Skin epidermis (tissue), 12 donors: Measurements from ENCODE around the gene PLEKHO2.

Experiments
- H3K27ac ChIP-seq, 21 experiments: fragments of 200-600 bp; sonication (generic) in 11 of 21; one replicate each; pipeline ENCODE4 v1.5.0; 2020; ENCODE audit warnings: mild to moderate bottlenecking in 3 of 21, inconsistent platforms in 2 of 21, moderate library complexity in 2 of 21
- H3K4me3 ChIP-seq, 7 experiments: fragments of 200-600 bp; sonication (generic) in 2 of 7; one replicate each; pipeline ENCODE4 v1.5.0; 2020; ENCODE audit warnings: inconsistent platforms in 2 of 7, mild to moderate bottlenecking in 2 of 7, moderate library complexity in 1 of 7

Gene PLEKHO2

GRCh38 chr15:64824929-64825430, 16.7 kb upstream of the PLEKHO2 start:
- H3K4me3 ChIP-seq = peak overlapping the region; percentile 19 to 40 (median 26)
- H3K27ac ChIP-seq = no peak overlapping the region

- peak within 1 kb of the TSS; percentile 31 to 45 (median 38) for H3K4me3 ChIP-seq
- peak within 1 kb of the TSS in 18 of 21 experiments; percentile 11 to 80 (median 65) for H3K27ac ChIP-seq
Observed at GRCh38 chr15:64825431-64826294, 16.1 kb upstream of the PLEKHO2 start, which contains the start of gene PIF1. Gene PIF1, minus strand, starts transcription at chr15:64825647. Its CDS starts 1,312 bp downstream, at chr15:64824335.

GRCh38 chr15:64828985-64829384, 12.7 kb upstream of the PLEKHO2 start:
- no peak overlapping the region for H3K27ac ChIP-seq
- no peak overlapping the region for H3K4me3 ChIP-seq

- Histone ChIP-seq H3K27ac (no peak overlapping the region), H3K4me3 (no peak overlapping the region)
Observed at GRCh38 chr15:64833690-64834089, 8.0 kb upstream of the PLEKHO2 start.

GRCh38 chr15:64836023-64836536, 5.6 kb upstream of the PLEKHO2 start:
- H3K4me3 ChIP-seq = peak overlapping the region in 1 of 7 experiments; percentile 9
- peak overlapping the region in 12 of 21 experiments; percentile 13 to 69 (median 52) for H3K27ac ChIP-seq

GRCh38 chr15:64837502-64837901, 4.2 kb upstream of the PLEKHO2 start:
- Histone ChIP-seq H3K27ac (peak overlapping the region in 7 of 21 experiments; percentile 4 to 74 (median 29)), H3K4me3 (no peak overlapping the region)

GRCh38 chr15:64841060-64841343, 713 bp upstream of the PLEKHO2 start:
- H3K4me3 ChIP-seq = peak overlapping the region; percentile 66 to 93 (median 86)
- H3K27ac ChIP-seq = peak overlapping the region; percentile 47 to 99 (median 92)

- H3K4me3 ChIP-seq = peak overlapping the region; percentile 66 to 93 (median 86)
Observed at GRCh38 chr15:64842096-64842939, 603 bp downstream of the PLEKHO2 start.

GRCh38 chr15:64842986-64843561, 1.4 kb downstream of the PLEKHO2 start:
- peak overlapping the region; percentile 66 to 93 (median 86) for H3K4me3 ChIP-seq
- peak overlapping the region in 20 of 21 experiments; percentile 53 to 99 (median 94) for H3K27ac ChIP-seq

More at GRCh38 chr15:64842096-64842939, 603 bp downstream of the PLEKHO2 start:
- peak overlapping the region; percentile 79 to 99 (median 93) for H3K27ac ChIP-seq

- Histone ChIP-seq H3K27ac (peak overlapping the region in 20 of 21 experiments; percentile 37 to 99 (median 94)), H3K4me3 (peak overlapping the region; percentile 66 to 93 (median 86))
Observed at GRCh38 chr15:64843991-64844390, 2.3 kb downstream of the PLEKHO2 start.

GRCh38 chr15:64844576-64845145, 2.9 kb downstream of the PLEKHO2 start:
- H3K27ac ChIP-seq = peak overlapping the region in 20 of 21 experiments; percentile 6 to 99 (median 94)
- peak overlapping the region; percentile 66 to 93 (median 86) for H3K4me3 ChIP-seq

GRCh38 chr15:64845183-64845611, 3.5 kb downstream of the PLEKHO2 start:
- H3K27ac ChIP-seq = peak overlapping the region in 20 of 21 experiments; percentile 31 to 99 (median 94)
- peak overlapping the region; percentile 6 to 93 (median 85) for H3K4me3 ChIP-seq

GRCh38 chr15:64845831-64846595, 4.3 kb downstream of the PLEKHO2 start:
- Histone ChIP-seq H3K27ac (peak overlapping the region in 19 of 21 experiments; percentile 50 to 99 (median 94)), H3K4me3 (peak overlapping the region in 4 of 7 experiments; percentile 6 to 89 (median 46))

- Histone ChIP-seq H3K4me3 (no peak overlapping the region), H3K27ac (peak overlapping the region in 12 of 21 experiments; percentile 2 to 95 (median 28))
Observed at GRCh38 chr15:64847016-64847415, 5.3 kb downstream of the PLEKHO2 start.

- Histone ChIP-seq H3K4me3 (no peak overlapping the region), H3K27ac (peak overlapping the region in 10 of 21 experiments; percentile 2 to 95 (median 24))
Observed at GRCh38 chr15:64847448-64847847, 5.7 kb downstream of the PLEKHO2 start.

- Histone ChIP-seq H3K4me3 (no peak overlapping the region), H3K27ac (peak overlapping the region in 9 of 21 experiments; percentile 2 to 95 (median 28))
Observed at GRCh38 chr15:64847876-64848716, 6.4 kb downstream of the PLEKHO2 start.
